Measurements from ENCODE around the gene ARHGAP40. TPM values are rescaled to one million over a fixed set of nuclear protein-coding genes. Genes with fewer than 3 reads are reported as not detected.

Gene ARHGAP40
- total RNA-seq, 2 donors from 2014 or later, result not detected

- TF ChIP-seq POLR2A (IDR thresholded peaks at IDR 0.05) (no peak), CTCF (IDR thresholded peaks at IDR 0.05) (no peak)
- WGBS, 2 donors, result 34 to 57% methylated on average over 3 to 4 of the region's 4 CpGs
- intact Hi-C loops (cut with DNase I), result no loop called here
These were observed 21.5 kb downstream of the ARHGAP40 start for GRCh38 chr20:38623061-38623460.

GRCh38 chr20:38624084-38624483, 22.5 kb downstream of the ARHGAP40 start:
- ATAC-seq (no peak), DNase-seq (no peak)
- Histone ChIP-seq H3K36me3 (replicated peaks in 1 of 2; ENCODE audit: insufficient read depth in 1 of 2, low read depth in 2 of 2) (no peaks in the 10 kb centered on the region), H3K4me3 (no peak overlapping the region), H3K27me3 (no peaks in the 10 kb centered on the region), H3K9me3 (peaks cover 0 to 8% (median 0%) of the 10 kb centered on the region in 3 donors), H3K27ac (no peak overlapping the region), H3K4me1 (no peaks in the 10 kb centered on the region)
- intact Hi-C loops (cut with DNase I), result no loop called here
- no peak for TF ChIP-seq CTCF (IDR thresholded peaks at IDR 0.05)
- no peak for TF ChIP-seq POLR2A (IDR thresholded peaks at IDR 0.05)
- 85 to 94% methylated on average over 2 of the region's 2 CpGs for WGBS, 2 donors

More at GRCh38 chr20:38623061-38623460, 21.5 kb downstream of the ARHGAP40 start:
- no peak overlapping the region for H3K27ac ChIP-seq
- H3K36me3 ChIP-seq (replicated peaks in 1 of 2; ENCODE audit: insufficient read depth in 1 of 2, low read depth in 2 of 2), result no peaks in the 10 kb centered on the region
- H3K4me1 ChIP-seq, result no peaks in the 10 kb centered on the region
- no peaks in the 10 kb centered on the region for H3K27me3 ChIP-seq
- ATAC-seq, result no peak
- peaks cover 0 to 8% (median 0%) of the 10 kb centered on the region in 3 donors for H3K9me3 ChIP-seq
- H3K4me3 ChIP-seq, result no peak overlapping the region
- no peak for DNase-seq

- no peak for DNase-seq
- no peaks in the 10 kb centered on the region for H3K27me3 ChIP-seq
- no peak for ATAC-seq
- peaks cover 0 to 8% (median 0%) of the 10 kb centered on the region in 3 donors for H3K9me3 ChIP-seq
- intact Hi-C loops (cut with DNase I), result no loop called here
- no peak overlapping the region for H3K27ac ChIP-seq
- H3K36me3 ChIP-seq (replicated peaks in 1 of 2; ENCODE audit: insufficient read depth in 1 of 2, low read depth in 2 of 2), result no peaks in the 10 kb centered on the region
- no peak for TF ChIP-seq POLR2A (IDR thresholded peaks at IDR 0.05)
- no peak for TF ChIP-seq CTCF (IDR thresholded peaks at IDR 0.05)
- H3K4me3 ChIP-seq, result no peak overlapping the region
- H3K4me1 ChIP-seq, result no peaks in the 10 kb centered on the region
These were observed 24.3 kb downstream of the ARHGAP40 start for GRCh38 chr20:38625896-38626295.

GRCh38 chr20:38626921-38627659, 25.5 kb downstream of the ARHGAP40 start:
- 75 to 84% methylated on average over 4 to 10 of the region's 10 CpGs for WGBS, 2 donors

More at GRCh38 chr20:38626921-38627659, 25.5 kb downstream of the ARHGAP40 start:
- H3K36me3 ChIP-seq (replicated peaks in 1 of 2; ENCODE audit: insufficient read depth in 1 of 2, low read depth in 2 of 2), result no peaks in the 10 kb centered on the region
- TF ChIP-seq POLR2A (IDR thresholded peaks at IDR 0.05) (no peak), CTCF (IDR thresholded peaks at IDR 0.05) (no peak)
- no peak for DNase-seq
- H3K4me3 ChIP-seq, result no peak overlapping the region
- no peak overlapping the region for H3K27ac ChIP-seq
- H3K9me3 ChIP-seq, result peaks cover 0 to 8% (median 0%) of the 10 kb centered on the region in 3 donors
- no peak for ATAC-seq
- no peaks in the 10 kb centered on the region for H3K4me1 ChIP-seq
- intact Hi-C loops (cut with DNase I), result no loop called here
- H3K27me3 ChIP-seq, result no peaks in the 10 kb centered on the region
